HG02840 (cell line): Measurements from ENCODE around the gene UPF2.
"Not testable (repeated sequence)": the region's sequence is repeated elsewhere in the genome, so short reads cannot be mapped to it uniquely, and the experiment has no call there.

ENCODE experiments used
- ATAC-seq: cut with Tn5 transposase; IDR thresholded peaks from one replicate; pipeline ENCODE4 v1.9.1; 2021; ENCODE audit warnings: mild to moderate bottlenecking, moderate library complexity, moderate number of reproducible peaks; ENCODE audit not compliant: unreplicated experiment, low FRiP score

The UPF2 gene

GRCh38 chr10:12048547-12048946, 5.9 kb upstream of the UPF2 start:
- ATAC-seq: peak; percentile 37

DNA sequence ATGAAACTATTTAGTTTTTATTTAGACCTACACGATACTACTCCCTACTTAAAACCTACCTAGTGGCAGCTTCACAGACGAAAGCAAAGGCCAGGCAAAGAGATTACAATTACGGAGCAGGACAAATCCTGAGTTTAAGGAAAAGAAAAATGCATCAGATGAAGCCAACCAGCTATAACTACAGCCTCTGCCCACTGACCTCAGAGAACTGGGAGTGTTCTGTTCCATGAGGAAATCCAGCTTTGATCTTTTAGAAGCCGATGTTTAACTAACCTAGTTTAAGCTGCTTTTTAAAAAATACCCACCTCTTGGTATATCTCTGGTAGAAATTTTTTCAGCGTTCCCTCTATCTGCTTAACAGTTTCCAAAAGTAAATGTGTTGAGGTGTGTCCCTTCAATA, 3.0 kb upstream of the UPF2 start:
- ATAC-seq: no peak

GRCh38 chr10:12042409-12042796, 206 bp downstream of the UPF2 start:
- ATAC-seq: peak; percentile 3

- ATAC-seq: no peak
Measured at GRCh38 chr10:12041766-12042408, 722 bp downstream of the UPF2 start.

- no peak for ATAC-seq
Measured at GRCh38 chr10:12036073-12036655, 6.4 kb downstream of the UPF2 start.

DNA sequence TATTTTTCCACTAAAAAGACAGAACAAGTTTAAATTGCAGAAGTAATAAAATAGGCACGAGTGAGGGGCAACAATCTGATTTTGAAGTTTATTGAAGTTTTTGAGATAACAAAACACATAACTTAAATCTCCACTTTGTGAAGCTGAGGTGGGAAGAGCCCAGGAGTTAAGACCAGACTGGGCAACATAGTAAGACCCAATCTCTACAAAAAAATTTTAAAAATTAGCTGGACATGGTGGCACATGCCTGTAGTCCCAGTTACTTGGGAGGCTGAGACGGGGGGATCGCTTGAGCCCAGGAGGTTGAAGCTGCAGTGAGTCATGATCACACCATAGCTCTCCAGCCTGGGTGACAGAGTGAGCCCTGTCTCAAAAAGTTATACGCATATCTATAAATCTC, 11.2 kb downstream of the UPF2 start:
- ATAC-seq: no peak

- peak; percentile 73 for ATAC-seq
Measured at GRCh38 chr10:12027539-12027938, 15.1 kb downstream of the UPF2 start.

- ATAC-seq: no peak
Measured at GRCh38 chr10:12025591-12025990, 17.0 kb downstream of the UPF2 start.

DNA sequence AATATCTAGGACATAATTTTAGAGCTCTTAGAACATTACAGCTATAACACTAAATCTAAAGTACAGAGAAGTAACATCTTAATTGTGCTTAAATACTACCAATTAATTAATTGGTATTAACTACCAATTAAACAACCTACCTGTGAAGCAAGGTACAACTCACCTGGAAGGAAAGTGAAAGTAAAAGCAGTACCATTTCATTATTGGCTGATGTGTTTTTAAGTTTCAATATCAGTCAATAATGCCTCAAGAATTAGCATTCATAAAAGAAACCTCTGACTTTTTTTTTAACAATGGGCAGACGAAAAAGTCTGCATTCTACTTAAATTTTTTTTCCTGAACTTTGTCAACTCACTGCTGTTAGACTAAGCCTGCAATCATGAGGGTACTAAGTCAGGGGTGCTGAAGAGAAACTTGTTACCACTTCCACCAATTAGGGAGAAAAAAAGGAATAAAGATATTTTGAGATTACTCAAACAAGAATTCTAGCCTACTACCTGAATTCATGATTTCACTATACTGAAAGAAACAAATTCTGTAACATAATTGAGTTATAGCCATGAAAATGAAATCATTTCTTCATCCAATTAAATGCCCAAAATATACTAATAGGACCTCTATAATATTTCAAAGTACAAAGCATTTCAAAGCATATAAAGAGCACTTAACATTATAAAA, 19.9 kb downstream of the UPF2 start:
- ATAC-seq: no peak

GRCh38 chr10:12020574-12020973, 22.0 kb downstream of the UPF2 start:
- ATAC-seq: no peak

GRCh38 chr10:12019283-12019971, 23.2 kb downstream of the UPF2 start:
- ATAC-seq: no peak

GRCh38 chr10:12018438-12019282, 23.9 kb downstream of the UPF2 start:
- ATAC-seq: no peak

GRCh38 chr10:12013926-12014325, 28.7 kb downstream of the UPF2 start:
- ATAC-seq: no peak

DNA sequence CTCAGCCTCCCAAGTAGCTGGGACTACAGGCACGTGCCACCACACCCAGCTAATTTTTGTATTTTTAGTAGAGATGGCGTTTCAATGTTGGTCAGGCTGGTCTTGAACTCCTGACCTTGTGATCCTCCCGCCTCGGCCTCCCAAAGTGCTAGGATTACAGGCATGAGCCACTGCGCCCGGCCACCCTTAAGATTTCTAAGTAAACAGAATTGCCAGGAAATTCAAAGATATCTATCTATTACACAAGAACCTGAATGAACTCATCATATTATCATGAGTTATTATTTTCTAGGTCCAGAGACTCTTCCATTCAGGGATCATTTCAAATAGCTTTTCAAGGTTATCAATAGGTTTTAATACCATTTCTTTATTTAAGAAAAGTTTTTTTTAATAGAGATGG, 29.2 kb downstream of the UPF2 start:
- not testable (repeated sequence) for ATAC-seq

GRCh38 chr10:12010353-12010752, 32.3 kb downstream of the UPF2 start:
- ATAC-seq: no peak

DNA sequence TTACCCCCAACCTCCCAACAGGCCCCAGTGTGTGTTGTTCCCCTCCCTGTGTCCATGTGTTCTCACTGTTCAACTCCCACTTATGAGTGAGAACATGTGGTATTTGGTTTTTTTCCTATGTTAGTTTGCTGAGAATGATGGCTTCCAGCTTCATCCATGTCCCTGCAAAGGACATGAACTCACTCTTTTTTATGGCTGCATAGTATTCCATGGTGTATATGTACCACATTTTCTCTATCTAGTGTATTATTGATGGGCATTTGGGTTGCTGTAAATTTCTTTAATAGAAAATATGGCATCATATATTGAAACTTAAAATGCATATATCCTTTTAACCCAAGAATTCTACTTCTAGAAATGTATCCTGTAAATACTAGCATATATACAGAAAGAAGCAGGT, 33.8 kb downstream of the UPF2 start:
- ATAC-seq: not testable (repeated sequence)

DNA sequence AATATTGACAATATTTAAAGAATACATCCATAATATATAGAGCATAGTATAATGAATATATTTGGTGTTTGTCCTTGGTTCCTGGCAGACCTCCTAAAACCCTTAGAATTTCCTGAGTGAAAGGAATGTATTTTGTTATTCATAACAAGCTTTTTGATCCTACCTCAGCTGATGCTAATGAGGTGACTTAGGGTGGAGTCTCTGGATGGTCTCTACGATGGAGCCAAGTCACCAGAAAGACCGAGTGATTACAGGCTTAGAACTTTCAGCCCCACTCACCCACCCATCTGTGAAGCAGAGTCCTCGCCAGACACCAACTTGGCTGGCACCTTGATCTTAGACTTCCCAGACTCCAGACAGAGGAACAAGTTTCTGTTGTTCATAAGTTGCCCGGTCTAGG, 35.9 kb downstream of the UPF2 start:
- no peak for ATAC-seq

DNA sequence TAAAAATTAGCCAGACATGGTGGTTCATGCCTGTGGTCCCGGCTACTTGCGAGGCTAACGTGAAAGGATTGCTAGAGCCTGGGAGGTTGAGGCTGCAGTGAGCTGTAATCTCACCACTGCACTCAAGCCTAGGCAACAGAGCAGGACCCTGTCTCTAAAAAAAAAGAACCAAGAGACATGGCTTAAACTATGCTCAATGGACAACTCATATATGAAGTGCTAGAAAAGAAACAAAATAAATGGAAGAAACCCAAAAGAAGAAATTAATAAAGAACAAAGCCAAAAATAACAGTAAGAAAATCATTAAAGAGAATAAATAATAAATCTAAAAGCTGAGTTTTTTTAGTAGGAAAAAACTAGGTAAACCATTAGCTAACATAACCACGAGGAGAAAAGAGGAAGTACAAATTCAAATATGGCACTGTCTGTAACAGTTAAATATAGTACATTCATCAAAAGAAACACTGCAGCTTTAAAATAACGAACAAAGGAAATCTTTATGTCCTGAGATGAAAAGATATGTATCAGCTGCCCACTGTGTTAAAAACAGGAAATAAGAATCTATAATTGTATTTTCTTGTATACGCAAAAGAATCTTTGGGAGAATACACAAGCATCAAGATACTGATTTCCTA, 48.7 kb downstream of the UPF2 start:
- ATAC-seq: no peak

DNA sequence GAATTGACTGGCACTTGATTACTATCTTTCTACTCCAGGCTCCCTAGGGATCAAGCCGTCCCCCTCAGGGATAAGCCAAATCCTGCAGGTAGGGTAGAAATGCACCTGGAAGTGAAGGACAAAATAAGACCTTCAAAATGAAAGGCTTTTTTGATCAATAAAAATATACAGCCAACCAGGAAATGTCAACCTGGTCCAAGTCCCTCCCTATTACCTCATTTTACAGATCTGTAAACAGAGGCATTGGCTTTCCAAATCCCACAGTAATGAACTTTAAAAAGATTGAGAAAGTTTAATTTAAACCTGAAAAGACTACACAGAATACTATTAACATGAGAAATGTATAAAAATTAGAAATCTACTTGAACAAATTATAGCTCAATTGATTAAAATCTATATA, 53.7 kb downstream of the UPF2 start:
- ATAC-seq: no peak

- no peak for ATAC-seq
Measured at GRCh38 chr10:11986593-11987216, 55.9 kb downstream of the UPF2 start.
